GM18951 (cell line): ENCODE measurements around the gene CLIC5.

Source experiments
- POLR2A ChIP-seq: IDR thresholded peaks from 4 replicates; pipeline ENCODE4 v1.6.1; 2011; ENCODE audit warnings: mild to moderate bottlenecking; ENCODE audit not compliant: insufficient read length, insufficient read depth; ENCODE audit errors: extremely low read depth
- in situ Hi-C: fragments of 300-500 bp; cut with MboI; formaldehyde crosslinking; loops from one replicate; pipeline ENCODE4 v1.12.0; 2022; ENCODE audit warnings: low sequenced_read_pairs, mixed read lengths, inconsistent platforms; ENCODE audit not compliant: unreplicated experiment

CLIC5 gene

DNA sequence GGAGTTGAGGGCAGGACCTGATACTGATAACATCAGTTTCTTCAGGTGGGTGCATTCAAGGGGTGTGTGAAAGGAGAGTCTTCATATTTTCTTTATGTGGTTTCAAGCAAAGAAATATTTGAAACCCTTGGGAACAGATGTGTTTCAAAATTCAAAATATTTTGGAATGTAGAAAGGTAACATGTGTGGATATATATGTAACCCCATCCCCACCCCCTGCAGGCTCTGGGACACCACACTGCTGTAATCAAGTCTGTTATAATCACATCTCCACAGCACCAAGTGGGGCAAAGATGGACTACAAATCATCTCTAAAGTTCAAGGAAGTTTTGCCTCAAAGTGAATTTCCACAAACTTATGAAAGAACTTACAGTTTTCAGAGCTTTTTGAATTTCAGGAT, 41.1 kb downstream of the CLIC5 start:
- no peak for TF ChIP-seq POLR2A
- in situ Hi-C loops, result no loop called here

- in situ Hi-C loops, result no loop called here
Measured at GRCh38 chr6:45972795-45973503, 42.7 kb downstream of the CLIC5 start.

DNA sequence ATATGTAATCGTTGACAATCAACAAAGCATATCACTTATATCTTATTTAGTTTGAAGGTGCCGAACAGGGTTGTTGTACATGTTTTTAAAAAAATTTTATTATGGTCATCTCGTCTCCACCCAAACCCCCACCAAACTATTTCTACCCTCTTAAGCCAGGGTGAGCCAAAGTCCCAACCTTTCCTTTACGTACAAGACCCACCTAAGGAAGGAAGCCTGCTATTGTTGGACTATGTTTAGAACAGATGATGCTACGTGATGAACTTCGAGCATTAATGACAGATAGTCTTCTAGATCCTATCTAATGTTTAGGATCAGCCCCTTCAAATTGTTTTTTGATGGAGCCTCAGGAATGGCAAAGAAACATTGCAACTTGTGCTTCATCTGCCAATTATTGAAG, 44.4 kb downstream of the CLIC5 start:
- TF ChIP-seq POLR2A, result no peak
- in situ Hi-C loops, result no loop called here

More at GRCh38 chr6:45972795-45973503, 42.7 kb downstream of the CLIC5 start:
- TF ChIP-seq POLR2A, result no peak

- in situ Hi-C loops, result no loop called here
- TF ChIP-seq POLR2A, result no peak
Measured at GRCh38 chr6:45970326-45970725, 45.3 kb downstream of the CLIC5 start.

- in situ Hi-C loops, result no loop called here
- TF ChIP-seq POLR2A, result no peak
Measured at GRCh38 chr6:45969883-45970282, 45.8 kb downstream of the CLIC5 start.

GRCh38 chr6:45969026-45969425, 46.6 kb downstream of the CLIC5 start:
- in situ Hi-C loops, result no loop called here
- no peak for TF ChIP-seq POLR2A

DNA sequence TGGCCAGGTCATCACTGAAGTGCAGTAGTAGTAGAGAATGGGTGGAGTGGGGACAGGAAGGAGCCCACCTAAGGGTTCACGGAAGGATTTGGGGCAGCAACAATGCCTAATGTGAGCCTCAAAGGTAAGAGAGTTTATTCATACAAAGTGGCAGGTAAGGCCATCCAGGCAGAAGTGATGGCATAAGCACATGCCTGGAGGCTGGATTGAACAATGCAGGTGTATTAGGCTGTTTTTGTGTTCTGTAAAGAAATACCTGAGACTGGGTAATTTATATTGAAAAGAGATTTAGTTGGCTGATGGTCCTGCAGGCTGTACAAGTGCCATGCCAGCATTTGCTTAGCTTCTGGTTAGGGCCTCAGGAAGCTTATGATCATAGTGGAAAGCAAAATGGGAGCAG, 48.3 kb downstream of the CLIC5 start:
- TF ChIP-seq POLR2A, result no peak
- in situ Hi-C loops, result no loop called here

DNA sequence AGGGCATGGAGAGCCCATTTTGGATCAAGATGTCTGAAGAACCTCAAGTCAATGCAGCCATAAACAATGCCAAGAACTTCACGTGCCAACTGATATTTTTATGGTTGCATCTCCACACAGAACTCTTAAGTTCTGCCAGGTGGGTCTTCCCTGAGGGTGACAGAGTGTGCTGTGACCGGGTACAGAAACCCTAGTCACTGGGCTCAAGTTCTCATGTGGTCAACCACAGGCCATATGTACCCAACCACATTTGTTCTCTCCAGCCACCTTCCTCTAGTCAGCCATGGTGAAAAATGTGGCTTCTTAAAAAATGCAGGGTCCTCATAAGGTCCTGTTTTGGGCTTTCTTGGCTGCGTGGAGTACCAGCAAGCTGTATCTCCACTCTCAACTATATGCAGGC, 48.9 kb downstream of the CLIC5 start:
- in situ Hi-C loops, result no loop called here
- TF ChIP-seq POLR2A, result no peak

DNA sequence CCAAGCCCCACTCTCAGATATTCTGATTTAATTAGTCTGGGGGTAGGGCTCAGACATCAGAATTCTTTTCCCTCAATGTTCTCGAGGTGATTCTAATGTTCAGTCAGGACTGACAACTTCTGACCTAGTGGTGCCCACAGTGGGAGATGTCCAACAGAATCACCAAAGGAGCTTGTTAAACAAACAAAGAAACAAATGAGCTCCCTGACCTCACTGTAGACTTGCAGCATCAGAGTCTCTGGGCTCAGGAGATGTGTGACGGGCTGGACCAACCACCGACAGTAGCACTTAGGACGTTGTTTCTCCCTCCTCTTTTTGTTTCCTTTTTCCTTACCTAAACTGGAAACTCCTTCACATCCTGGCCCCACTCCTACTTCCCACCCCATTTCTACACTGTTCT, 49.3 kb downstream of the CLIC5 start:
- in situ Hi-C loops, result no loop called here

GRCh38 chr6:45965792-45966191, 49.9 kb downstream of the CLIC5 start:
- TF ChIP-seq POLR2A, result no peak
- in situ Hi-C loops, result no loop called here

More for the DNA sequence above, 49.3 kb downstream of the CLIC5 start:
- no peak for TF ChIP-seq POLR2A

DNA sequence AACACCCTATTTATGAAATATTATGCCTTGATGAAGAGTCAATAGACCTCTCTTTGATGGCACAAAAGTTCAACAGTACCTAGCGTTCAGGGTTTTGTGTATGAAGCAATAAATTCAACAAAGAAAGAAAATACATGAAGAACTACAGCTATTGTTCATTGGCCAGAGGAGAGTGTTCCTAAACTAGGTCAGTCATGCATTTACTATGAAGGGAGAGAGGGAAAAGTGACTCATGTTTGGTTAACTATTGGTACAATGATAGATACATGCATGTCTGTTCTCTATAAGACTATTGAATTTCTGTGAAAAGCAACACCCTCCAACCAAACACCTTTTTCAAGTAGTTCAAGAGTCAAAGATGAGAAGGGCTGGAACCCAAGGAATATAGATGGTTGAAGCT, 50.7 kb downstream of the CLIC5 start:
- no peak for TF ChIP-seq POLR2A
- in situ Hi-C loops, result no loop called here

DNA sequence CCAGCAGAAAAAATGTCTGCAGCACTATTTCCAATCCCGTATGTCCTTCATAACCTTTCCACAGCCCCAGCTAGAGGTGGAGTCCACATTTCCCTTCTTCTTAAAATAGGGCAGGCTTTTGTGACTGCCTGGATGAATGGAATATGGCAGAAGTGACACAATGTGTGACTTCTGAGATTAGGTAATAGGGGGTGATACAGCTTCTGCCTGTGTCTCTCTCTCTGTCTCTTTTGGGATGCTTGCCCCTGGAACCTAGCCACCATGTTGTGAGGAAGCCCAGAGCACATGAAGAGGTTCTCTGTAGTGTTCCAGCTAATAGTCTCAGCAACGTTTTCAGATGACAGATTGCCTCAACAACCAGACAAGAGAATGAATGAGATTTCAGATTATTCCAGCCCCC, 51.4 kb downstream of the CLIC5 start:
- TF ChIP-seq POLR2A, result no peak
- in situ Hi-C loops, result no loop called here

GRCh38 chr6:45963896-45964295, 51.8 kb downstream of the CLIC5 start:
- TF ChIP-seq POLR2A, result no peak
- in situ Hi-C loops, result no loop called here

GRCh38 chr6:45961125-45961524, 54.5 kb downstream of the CLIC5 start:
- TF ChIP-seq POLR2A, result no peak
- in situ Hi-C loops, result no loop called here

GRCh38 chr6:45959534-45960145, 56.0 kb downstream of the CLIC5 start:
- no peak for TF ChIP-seq POLR2A
- in situ Hi-C loops, result no loop called here

DNA sequence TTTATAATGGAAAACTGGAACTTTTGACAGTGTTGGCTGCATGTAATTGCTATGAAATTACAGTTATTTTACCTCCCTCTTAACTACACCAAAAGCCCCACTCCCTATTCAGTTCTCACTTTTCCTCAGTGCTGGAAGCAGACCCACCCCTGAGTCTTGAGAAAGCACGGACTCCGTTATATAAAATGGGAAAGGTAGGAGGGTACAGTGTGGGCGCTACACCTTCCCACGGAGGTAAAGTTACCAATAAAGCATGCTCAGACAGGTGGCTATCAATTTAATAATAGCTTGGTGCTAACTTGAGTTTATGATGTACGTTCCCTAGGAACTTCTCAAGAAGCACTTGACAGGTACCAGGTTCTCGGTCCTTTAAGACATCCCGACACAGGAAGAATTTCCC, 59.0 kb downstream of the CLIC5 start:
- in situ Hi-C loops, result no loop called here
- no peak for TF ChIP-seq POLR2A
